ELF-1 (cell line): Measurements from ENCODE around the gene DUSP5.
A peak's percentile ranks its signal among the peaks of the same experiment; 100 is the strongest.
"Not testable (repeated sequence)": the region's sequence is repeated elsewhere in the genome, so short reads cannot be mapped to it uniquely, and the experiment has no call there.

Experiments used
- DNase-seq: peaks from one replicate; pipeline ENCODE4 v3.0.0-alpha.2; 2016; ENCODE audit warnings: low read depth, low spot score

The DUSP5 gene

DNA sequence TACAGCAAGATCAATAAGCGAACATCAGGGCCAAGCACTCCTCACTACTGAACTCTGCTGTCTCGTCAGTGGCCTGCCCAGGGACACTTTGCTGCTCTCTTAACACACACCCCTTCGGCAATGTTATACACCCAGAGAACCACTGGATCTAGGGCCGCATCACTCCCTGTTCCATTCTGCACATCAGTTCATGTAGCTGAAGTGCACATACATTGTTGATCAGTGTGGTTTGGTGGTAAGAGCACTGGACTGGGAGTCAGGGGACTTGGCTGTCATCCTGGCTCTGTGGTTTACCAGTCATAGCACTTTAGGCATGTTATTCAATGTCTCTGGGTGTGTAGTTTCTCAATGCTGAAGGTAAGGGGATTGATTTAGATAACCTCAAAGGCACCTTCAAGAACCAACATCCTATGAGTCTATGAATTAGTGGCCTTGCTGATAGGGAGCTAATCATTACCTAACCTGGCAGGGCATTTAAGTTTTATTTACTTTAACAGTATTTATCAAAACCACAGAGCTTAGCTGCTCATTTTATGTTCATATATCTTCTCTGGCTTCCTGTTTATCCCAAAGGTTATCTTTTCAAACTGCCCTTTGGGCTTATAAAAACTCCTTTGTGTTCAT is 24.8 kb downstream of the DUSP5 start:
- DNase-seq = no peak

DNA sequence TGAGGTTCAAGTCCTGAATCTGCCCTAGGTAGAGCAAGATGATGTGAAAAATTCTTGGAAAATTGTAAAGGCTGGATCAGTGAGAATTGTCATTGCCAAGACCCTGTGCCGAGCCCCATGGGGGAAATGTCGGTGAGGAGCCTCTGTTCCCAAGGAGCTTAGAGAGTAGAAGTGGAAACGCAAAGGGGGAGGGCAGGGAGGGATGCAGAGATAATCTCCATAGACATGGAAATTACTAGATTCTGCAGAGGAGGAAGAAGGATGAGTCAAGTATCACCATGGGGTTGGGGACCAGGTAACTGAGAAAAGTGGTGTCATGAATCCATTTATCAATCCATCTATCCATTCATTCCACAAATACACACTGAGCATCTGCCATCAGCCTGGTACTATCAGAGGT is 26.0 kb downstream of the DUSP5 start:
- no peak for DNase-seq

DNA sequence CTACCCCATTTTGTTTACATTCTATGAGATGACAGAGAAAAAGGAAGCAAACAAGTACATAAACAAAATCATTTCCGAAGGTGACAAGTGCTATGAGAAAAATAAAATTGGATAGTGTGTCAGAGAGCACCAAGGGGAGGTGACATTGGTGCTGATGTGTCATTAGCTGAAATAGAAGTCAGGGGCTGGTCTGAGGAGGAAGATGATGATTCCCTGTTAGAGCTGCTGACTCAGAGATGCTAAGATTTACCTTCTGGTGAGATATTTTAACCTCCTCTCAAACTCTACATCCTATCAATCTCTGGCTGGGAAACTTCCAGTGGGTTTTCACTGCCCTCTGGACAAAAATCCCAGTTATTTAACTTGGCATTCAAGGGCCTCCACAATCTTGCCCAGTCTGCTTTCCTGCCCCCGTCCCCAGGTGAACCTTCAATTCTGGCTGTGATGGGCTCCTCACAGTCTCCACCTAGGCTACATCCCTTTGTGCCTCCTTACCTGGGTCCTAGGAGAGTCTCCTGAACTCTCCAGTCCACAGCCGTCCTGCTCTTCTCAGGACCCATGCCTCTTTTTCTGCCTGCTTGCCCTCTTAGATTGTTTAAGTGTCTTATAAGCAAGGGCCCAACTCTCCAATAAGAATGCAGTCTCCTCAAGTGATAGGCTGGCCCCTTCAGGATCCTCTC is 26.6 kb downstream of the DUSP5 start:
- no peak for DNase-seq

DNA sequence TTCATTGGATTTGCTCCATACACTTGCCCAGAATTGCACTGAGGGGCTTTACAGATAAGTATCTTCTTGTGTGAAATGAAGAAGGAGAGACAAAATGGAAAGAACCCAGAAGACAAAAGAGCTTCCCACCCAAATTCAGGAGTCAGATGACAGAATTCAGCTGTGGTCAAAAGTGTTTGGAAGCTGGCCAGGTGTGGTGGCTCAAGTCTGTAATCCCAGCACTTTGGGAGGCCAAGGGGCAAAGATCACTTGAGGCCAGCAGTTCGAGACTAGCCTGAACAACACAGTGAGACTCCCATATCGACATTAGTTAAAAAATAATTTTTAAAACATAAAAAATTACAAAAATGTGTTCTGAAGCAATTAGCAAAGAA is 27.1 kb downstream of the DUSP5 start:
- DNase-seq = no peak

DNA sequence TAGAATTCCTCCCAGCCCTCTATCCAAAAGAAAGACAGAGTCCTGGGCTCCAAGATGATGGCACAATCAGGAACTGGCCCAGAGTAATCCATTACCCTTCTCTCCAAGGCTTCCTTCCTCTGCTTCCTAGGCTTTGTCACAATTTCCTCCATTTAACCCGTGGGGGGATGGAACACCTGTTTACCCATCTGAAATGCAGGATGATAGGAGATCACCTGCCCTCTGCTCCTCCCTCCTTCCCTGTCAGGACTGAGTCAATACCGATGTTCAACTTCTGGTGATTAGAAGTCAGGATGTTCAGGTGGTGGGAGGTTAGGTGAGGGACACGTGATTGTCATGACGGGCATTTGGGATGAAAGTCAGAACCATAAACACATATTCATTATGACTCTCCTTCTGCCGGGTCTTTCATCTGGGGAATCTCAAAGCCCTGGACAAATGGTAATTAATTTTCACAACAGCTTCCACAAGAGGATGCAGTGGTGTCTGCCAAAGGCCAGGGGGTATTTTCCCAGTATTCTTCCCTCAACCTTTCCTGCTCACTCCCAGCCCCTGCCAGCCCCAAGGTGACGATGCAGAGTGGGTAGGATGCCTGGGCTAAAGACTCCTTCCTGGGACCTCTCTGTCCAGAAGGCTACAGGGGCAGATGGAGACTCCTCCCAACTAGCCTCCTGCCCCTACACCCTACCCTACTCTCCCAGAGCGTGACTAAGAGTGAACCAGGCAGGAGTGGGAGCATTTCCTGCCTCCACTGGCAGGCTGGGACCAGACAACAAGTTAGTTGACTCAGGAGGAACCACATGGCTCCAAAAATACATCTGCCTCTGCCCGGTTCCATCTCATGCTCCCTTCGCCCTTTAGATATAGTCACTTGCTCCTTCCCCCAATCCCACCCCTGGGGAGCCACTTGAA is 27.9 kb downstream of the DUSP5 start:
- DNase-seq = no peak

DNA sequence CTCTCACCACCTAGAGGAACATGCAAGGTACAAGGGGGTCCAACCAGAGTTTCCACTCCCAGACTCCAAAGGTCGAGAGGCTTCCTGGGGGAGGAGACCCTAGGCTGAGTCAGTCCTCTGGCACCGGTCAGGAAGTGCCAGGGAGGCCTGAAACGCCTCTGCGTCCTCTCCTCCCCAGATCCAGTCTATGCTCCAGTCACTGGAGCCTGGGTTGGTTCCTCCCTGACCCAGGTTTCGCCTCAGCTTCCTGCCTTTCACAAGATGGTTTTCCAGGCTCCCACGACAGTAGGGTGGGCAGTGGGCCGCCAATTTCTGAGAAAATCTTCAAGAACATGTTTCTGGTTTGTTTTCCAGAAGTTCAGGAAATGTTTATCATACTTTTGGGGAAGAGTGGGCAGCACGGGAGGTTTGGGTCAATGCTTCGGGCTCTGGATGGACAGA is 30.0 kb downstream of the DUSP5 start:
- no peak for DNase-seq

DNA sequence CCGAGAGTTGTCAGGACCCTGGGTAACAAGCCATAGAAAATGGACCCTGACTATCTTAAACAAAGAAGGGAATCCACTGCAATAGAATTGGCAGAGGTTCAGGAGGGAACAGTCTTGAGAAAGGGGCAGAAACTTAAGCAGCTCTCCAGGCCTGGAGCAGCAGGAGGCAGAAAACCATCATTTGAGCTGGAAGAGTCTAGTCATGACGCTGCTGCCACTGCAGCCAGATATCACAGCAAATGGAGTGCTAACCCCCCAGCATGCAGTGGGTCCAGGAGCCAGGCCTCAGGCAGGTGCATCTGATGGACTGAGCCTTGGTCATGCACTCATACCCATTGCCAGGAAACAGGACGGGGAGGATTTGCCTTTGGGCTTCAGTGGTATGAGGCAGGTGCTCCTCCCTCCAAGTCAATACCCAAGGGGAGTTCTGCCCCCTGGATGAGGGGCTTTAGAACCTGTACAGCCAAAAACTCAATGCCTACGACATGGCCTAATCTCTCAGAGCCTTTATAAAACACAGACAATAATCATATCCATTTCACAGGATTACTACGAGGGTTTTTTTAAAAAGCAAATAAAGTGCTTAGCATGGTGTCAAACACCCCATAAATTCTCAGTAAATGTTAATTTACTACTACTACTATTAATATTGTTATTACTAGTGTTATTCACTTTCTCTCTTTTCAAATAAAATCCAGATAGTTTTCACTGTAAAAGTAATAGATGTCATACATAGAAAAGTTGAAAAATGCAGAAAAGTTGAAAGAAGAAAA is 30.7 kb downstream of the DUSP5 start:
- DNase-seq = no peak

DNA sequence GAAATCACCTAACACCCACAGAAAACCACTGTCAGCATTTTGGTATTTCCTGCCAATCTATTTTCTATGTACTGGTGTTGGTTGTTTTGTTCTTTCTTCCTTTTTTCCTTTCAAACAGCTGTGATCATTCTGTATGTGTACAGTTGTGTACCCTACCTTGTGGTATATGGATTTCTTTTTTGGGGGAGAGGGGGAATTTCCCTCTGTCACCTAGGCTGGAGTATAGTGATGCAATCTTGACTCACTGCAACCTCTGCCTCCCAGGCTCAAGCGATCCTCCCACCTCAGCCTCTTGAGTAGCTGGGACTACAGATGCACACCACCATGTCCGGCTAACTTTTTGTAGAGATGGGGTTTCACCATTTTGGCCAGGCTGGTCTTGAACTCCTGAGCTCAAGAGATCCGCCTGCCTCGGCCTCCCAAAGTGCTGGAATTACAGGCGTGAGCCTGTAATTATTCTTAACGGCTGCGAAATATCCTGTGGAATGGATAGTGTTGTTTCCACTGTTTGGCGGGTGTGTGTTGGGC is 31.4 kb downstream of the DUSP5 start:
- DNase-seq = not testable (repeated sequence)

DNA sequence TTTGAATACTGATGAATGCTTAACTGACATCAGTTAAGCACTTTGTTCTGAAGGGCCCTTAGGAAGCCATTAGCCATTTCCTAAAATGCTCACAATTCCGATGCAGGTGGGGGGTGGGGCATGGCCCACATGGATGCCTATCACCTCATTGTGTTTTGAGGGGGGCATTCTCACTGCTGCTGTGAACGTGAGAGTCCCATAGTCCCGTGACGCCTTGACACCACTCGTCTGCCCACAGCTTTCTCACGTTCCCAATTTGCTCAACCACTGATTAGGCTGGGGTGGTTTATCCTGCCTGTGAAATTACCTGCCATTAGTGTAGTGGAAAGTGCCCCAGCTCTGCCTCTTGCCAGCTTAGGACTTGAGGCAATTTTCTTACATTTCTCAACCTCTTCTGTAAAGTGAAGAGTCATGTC is 31.9 kb downstream of the DUSP5 start:
- DNase-seq = no peak

DNA sequence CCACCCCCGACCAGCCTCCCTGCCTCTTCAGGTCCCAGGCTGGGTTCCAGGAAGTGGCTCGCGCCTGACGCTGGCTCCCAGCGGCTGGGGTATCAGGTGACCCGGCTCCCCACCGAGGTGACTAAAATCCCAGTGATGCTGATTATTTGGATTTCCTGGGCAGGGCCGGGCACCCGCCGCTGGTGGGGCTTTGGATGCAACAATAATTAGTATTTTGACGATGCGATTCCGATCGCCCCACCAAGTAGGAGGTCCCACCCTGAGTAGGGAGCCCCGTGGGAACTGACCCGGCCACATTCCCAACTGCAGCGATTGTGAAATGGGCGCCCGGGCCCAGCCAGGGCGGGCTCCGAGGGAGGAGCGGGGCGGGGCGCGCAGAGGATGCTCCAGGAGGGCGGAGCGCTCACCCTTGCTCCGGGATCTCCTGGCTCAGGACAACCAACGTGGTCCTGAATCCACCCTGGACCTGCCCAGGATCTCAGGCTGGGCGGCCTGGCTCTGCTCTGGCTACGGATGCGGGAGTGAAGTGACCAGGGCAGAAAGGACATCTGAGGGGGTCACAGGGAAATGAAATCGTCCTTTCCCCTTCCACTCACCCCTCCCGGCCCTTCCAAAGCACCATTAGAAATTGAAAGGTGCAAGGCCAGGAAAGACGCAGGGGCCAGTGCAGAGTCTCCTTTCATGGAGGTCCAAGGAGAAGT is 32.6 kb downstream of the DUSP5 start:
- peak; percentile 86 for DNase-seq

DNA sequence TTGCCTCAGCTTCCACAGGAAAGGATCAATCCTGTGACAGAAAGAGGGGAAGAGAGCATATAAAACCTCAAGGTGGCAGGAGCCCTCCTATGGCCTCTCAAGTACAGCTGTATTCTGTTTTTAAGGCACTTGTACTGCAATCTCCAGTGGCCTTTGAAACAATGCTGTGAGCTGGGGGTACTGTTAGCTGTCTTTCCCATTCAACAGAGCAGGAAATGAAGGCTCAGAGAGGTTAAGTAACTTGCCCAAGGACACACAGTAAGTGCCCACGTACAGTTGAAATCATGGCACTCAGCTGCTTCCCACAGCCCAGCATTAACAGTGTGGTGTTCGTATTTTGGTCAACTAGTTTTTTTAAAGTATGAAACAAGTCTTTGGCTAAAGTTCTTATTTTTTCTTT is 34.0 kb downstream of the DUSP5 start:
- no peak for DNase-seq

DNA sequence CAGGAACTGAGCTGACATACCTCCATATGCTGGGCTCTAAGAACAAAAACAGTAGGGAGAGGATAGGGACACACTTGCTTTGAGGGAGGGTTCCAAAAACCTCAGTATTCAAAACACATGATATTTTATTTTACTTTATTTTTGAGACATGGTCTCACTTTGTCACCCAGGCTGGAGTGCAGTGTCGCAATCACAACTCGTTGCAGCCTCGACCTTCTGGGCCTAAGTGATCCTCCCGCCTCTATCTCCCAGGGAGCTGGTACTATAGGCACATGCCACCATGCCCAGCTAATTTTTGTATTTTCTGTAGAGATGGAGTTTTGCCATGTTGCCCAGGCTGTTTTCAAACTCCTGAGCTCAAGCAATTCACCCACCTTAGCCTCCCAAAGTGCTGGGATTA is 34.9 kb downstream of the DUSP5 start:
- not testable (repeated sequence) for DNase-seq

DNA sequence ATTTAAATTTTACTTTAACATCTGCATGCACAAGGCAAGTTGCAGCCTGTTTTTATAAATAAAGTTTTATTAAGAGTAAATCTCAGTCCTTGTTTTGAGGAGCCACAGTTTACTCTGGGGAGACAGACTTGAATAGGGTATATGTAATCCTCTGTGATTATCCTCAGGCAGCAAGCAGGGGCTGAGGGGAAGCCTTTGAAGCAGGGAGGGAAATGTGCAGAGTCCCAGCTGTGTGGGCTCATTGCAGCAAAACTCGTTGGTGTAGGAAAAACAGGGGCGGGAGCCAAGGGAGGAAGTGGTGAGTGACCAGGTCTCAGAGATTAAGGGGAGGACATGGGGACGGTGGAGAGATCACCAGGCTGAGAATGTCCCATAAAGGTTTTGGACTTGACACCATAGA is 35.4 kb downstream of the DUSP5 start:
- DNase-seq = no peak

DNA sequence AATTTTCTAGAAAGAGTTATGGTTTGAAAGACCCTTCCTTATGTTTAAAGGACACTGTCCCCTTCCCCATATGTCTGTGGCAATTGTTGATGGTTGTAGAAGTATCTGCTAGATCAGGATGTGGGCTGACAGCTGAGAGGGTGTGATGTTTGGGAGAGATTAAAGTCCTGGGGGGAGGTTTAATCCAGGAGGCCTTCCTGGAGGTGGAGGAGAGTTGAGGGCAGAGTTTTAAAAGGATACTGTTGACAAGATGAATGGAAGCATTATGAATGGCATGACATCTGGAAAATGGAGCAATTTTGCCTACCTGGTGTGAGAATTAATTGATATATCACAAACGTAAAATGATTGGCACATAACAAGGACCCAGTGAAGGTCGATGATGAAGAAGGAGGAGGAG is 36.9 kb downstream of the DUSP5 start:
- no peak for DNase-seq

DNA sequence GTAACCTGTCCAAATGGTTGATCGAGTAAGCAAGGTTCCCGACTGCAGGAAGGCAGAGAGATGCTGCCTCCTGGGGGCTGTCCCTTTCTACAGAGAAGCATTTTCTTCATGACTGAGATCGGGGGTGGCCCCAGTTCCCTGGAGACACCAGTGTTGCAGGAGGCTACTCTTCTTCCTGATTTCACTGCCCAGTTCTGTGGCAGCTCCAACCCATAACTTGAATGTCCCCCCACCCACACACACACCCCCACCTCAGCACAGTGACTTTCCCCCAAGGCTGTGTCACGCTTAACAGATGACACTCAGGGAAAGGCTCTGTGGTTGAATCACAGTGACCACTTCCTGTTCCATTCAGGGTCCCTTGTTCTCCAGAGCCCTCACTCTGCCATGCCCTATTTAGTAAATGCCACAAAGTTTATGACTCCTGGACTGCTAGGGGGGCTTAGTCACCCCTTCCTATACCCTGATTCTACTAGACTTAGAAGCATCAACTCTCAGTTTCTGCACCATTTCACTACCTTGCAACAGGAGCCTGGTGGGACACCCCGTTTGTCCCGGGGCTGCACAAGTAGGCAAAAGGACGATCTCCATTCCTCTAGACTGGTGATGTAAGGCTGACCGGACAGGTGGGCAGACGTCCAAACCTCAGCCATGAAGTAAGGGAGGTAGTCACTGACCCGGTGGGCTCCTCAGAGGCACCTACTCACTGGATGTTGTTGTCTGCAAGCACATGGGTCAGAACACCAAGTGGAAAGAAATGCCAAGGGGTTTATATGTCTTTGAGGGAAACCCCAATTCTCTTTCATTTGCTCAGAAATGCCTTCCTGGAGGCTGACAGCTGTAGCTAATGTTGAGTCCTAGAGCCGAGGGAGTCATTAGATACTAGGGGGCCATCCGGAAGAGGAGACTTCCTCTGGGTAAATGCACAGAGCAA is 38.5 kb downstream of the DUSP5 start:
- no peak for DNase-seq

DNA sequence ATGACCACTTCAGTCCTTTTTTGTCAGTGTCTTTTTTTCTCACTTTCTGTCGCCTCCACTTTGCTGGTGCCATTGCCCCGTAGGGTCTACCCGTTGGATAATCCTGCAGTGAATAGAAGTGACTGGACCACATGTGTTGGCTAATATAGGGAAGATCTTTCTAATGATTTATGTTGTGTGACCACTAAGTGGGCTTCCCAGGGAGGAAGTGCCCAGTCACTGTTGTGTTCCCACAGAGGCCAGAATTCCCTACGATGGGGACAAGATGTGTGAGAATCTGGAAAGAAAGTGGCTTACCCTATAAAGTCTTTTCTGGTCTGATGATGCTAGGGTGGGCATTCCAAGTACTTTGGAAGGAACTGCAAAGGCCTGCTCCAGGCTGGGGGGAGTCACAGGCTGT is 41.4 kb downstream of the DUSP5 start:
- DNase-seq = no peak

DNA sequence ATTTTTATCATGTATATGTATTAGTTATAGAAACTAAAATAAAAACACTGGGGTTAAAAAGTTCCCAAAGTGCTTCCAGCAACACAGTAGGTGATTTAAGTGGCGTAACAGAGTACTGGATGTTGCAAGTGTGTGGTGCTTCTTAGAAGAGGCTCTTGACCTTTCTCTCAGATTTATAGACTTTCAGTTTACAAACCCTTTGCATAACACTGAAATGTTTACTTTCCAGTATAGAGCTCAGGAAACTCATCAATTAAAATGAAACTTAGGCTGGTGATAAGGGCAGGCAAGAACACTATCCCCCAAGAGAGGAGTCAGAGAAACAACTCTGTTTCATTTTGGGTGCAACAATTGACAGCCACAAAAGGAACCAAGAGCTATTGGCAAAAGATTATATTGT is 42.3 kb downstream of the DUSP5 start:
- no peak for DNase-seq

DNA sequence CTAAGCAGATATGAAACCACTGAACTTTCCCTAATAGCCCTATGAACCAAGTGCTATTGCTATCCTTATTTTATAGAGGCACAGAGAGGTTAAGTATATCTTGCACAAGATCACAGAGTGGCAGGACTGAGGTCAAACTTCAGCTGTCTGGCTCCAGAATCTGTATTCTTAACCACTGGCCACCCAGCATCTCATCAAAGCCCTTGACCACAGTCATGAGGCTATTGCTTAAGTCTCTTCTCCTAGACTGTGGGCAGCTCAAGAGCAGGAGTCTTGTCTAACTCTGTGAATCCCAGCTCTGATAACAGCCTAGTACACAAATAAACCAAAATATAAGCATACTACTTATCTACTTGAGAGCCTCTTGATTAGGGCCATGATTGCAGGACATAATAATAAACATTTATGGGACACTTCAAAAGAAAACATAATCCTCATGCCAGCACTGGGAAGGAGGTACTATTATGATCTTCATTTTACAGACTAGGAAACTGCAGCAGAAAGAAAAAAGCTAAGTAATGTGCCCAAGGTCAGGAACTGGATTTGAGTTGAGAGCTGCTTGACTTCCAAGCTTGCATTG is 47.3 kb downstream of the DUSP5 start:
- DNase-seq = no peak

DNA sequence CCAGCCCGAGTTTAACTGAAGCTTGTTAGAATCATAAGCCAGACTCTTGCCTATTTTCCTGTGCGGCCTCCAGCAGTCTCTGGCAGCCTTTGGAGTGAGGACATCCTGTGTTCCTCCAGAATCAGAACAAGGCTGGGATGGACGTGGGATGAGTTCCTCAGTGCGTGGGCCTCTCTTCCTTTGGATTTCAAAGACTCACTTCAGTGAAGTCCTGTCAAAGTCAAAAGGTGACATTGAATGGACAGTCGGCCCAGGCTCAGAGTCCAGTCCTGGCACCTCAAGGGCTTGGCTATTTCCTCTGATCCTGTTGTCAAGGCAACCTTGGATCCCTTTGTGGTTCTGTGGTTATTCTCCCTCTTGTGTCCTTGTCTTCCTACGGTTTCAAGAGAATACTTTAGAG is 48.4 kb downstream of the DUSP5 start:
- DNase-seq = no peak
